ENCODE results near the gene DGCR2.

DNA sequence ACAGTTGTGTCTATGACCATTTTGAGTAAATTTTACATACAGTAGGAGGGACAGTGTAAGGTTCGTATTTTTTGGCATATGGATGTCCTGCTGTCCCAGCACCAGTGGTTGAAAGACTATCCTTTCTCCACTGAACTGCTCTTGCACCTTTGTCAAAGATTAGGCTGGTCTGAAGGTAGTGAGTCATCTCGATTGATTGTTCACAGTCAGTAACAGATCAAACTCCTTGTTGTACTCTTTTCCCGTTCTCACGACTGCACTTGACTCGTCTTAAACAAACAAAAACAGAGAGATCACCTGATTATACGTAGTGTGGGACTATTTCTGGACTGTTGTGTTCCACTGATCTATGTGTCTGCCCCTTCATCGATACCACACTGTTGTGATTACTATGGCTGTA lies 77.1 kb downstream of the DGCR2 start:
- TF ChIP-seq, protein P1, sequence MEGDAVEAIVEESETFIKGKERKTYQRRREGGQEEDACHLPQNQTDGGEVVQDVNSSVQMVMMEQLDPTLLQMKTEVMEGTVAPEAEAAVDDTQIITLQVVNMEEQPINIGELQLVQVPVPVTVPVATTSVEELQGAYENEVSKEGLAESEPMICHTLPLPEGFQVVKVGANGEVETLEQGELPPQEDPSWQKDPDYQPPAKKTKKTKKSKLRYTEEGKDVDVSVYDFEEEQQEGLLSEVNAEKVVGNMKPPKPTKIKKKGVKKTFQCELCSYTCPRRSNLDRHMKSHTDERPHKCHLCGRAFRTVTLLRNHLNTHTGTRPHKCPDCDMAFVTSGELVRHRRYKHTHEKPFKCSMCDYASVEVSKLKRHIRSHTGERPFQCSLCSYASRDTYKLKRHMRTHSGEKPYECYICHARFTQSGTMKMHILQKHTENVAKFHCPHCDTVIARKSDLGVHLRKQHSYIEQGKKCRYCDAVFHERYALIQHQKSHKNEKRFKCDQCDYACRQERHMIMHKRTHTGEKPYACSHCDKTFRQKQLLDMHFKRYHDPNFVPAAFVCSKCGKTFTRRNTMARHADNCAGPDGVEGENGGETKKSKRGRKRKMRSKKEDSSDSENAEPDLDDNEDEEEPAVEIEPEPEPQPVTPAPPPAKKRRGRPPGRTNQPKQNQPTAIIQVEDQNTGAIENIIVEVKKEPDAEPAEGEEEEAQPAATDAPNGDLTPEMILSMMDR (IDR thresholded peaks at IDR 0.05; ENCODE audit: borderline replicate concordance, extremely low read depth, low read length, poor library complexity, severe bottlenecking), result no peak
- TF ChIP-seq EZH2 (IDR thresholded peaks at IDR 0.05; ENCODE audit: borderline replicate concordance, low read depth, low read length, severe bottlenecking), result no peak

All from DND-41 (cell line).